GM12873 (cell line): ENCODE data around the gene TBX3.

Source experiments
- CTCF ChIP-seq: IDR thresholded peaks from 2 replicates; pipeline ENCODE4 v1.5.1; 2012; ENCODE audit warnings: low read depth, mild to moderate bottlenecking, moderate library complexity, low read length, control low read depth; ENCODE audit not compliant: insufficient read depth; ENCODE audit errors: missing control alignments

TBX3 gene

GRCh38 chr12:114623737-114624136 lies 60.2 kb downstream of the TBX3 start:
- TF ChIP-seq CTCF: no peak
